Measurements from ENCODE around the gene NCR3LG1.

The NCR3LG1 gene

GRCh38 chr11:17369684-17370243 lies 18.2 kb downstream of the NCR3LG1 start:
- no peak for TF ChIP-seq CTCF (IDR thresholded peaks at IDR 0.05; ENCODE audit: insufficient read depth, missing control alignments)
- no peak for DNase-seq (ENCODE audit: insufficient read length, low spot score)
- FAIRE-seq, result no peak

GRCh38 chr11:17371614-17372013 lies 20.0 kb downstream of the NCR3LG1 start:
- DNase-seq (ENCODE audit: insufficient read length, low spot score), result no peak
- no peak for FAIRE-seq
- TF ChIP-seq CTCF (IDR thresholded peaks at IDR 0.05; ENCODE audit: insufficient read depth, missing control alignments), result no peak

- no peak for TF ChIP-seq CTCF (IDR thresholded peaks at IDR 0.05; ENCODE audit: insufficient read depth, missing control alignments)
- FAIRE-seq, result no peak
- no peak for DNase-seq (ENCODE audit: insufficient read length, low spot score)
These were observed 23.9 kb downstream of the NCR3LG1 start for GRCh38 chr11:17375547-17375946.

- no peak for TF ChIP-seq CTCF (IDR thresholded peaks at IDR 0.05; ENCODE audit: insufficient read depth, missing control alignments)
- DNase-seq (ENCODE audit: insufficient read length, low spot score) (no peak), FAIRE-seq (no peak)
These were observed 24.9 kb downstream of the NCR3LG1 start for GRCh38 chr11:17376493-17376892.

GRCh38 chr11:17378655-17379054 lies 27.1 kb downstream of the NCR3LG1 start:
- FAIRE-seq (no peak), DNase-seq (ENCODE audit: insufficient read length, low spot score) (no peak)
- TF ChIP-seq CTCF (IDR thresholded peaks at IDR 0.05; ENCODE audit: insufficient read depth, missing control alignments), result no peak

GRCh38 chr11:17379383-17380180 lies 28.0 kb downstream of the NCR3LG1 start:
- no peak for FAIRE-seq
- no peak for TF ChIP-seq CTCF (IDR thresholded peaks at IDR 0.05; ENCODE audit: insufficient read depth, missing control alignments)
- no peak for DNase-seq (ENCODE audit: insufficient read length, low spot score)

- FAIRE-seq (no peak), DNase-seq (ENCODE audit: insufficient read length, low spot score) (no peak)
- no peak for TF ChIP-seq CTCF (IDR thresholded peaks at IDR 0.05; ENCODE audit: insufficient read depth, missing control alignments)
These were observed 29.6 kb downstream of the NCR3LG1 start for GRCh38 chr11:17381156-17381555.

All from D721Med (cell line).